H1 (cell line): ENCODE data around the gene FGGY.

Source experiments
- CEBPB ChIP-seq: IDR thresholded peaks from 2 replicates; pipeline ENCODE4 v1.6.1; 2012; ENCODE audit warnings: low read depth, low read length
- EZH2 ChIP-seq: fragments of 200-600 bp; sonication (generic); IDR thresholded peaks from 2 replicates; pipeline ENCODE4 v1.7.1; 2012; ENCODE audit warnings: low read depth, mild to moderate bottlenecking, moderate library complexity, low read length, inconsistent platforms; ENCODE audit not compliant: severe bottlenecking
- HDAC6 ChIP-seq: IDR thresholded peaks from one replicate; pipeline ENCODE4 v1.7.1; 2012; ENCODE audit warnings: low read depth, mild to moderate bottlenecking, inconsistent platforms, low read length, moderate library complexity
- JUND ChIP-seq: IDR thresholded peaks from 2 replicates; pipeline ENCODE4 v1.6.1; 2011; ENCODE audit warnings: mild to moderate bottlenecking, improper control_type of control experiment, low read length
- POLR2A ChIP-seq, 2 experiments: IDR thresholded peaks; 1 replicate in 1 of 2; 2 replicates in 1 of 2; pipeline ENCODE4 v1.6.1; 2011; ENCODE audit warnings: low read depth in 2 of 2, low read length in 2 of 2, mild to moderate bottlenecking in 2 of 2; ENCODE audit errors: control extremely low read depth in 1 of 2
- POLR2AphosphoS5 ChIP-seq: IDR thresholded peaks from 2 replicates; pipeline ENCODE4 v1.6.1; 2011; ENCODE audit warnings: low read depth, low read length
- RXRA ChIP-seq: IDR thresholded peaks from 2 replicates; pipeline ENCODE4 v1.6.1; 2011; ENCODE audit warnings: low read depth, mild to moderate bottlenecking, low read length, moderate library complexity; ENCODE audit not compliant: insufficient read depth
- TEAD4 ChIP-seq: IDR thresholded peaks from 2 replicates; pipeline ENCODE4 v1.6.1; 2012; ENCODE audit warnings: low read depth, low read length, inconsistent platforms, mixed read lengths
- TF ChIP-seq, protein P1 (sequence below), 3 experiments: IDR thresholded peaks; 1 replicate in 2 of 3; 2 replicates in 1 of 3; pipeline versions ENCODE4 v1.5.1 to v1.6.1; 2011; ENCODE audit warnings: low read length in 3 of 3, mild to moderate bottlenecking in 3 of 3, inconsistent platforms in 2 of 3, low read depth in 1 of 3, moderate library complexity in 1 of 3; ENCODE audit not compliant: insufficient read depth in 1 of 3; ENCODE audit errors: control extremely low read depth in 1 of 3
- TF ChIP-seq, protein P2 (sequence below): IDR thresholded peaks from 2 replicates; pipeline ENCODE4 v1.6.1; 2011; ENCODE audit warnings: low read length, improper control_type of control experiment
- TF ChIP-seq, protein P3 (sequence below): IDR thresholded peaks from 2 replicates; pipeline ENCODE4 v1.6.1; 2012; ENCODE audit warnings: inconsistent platforms

DNA sequence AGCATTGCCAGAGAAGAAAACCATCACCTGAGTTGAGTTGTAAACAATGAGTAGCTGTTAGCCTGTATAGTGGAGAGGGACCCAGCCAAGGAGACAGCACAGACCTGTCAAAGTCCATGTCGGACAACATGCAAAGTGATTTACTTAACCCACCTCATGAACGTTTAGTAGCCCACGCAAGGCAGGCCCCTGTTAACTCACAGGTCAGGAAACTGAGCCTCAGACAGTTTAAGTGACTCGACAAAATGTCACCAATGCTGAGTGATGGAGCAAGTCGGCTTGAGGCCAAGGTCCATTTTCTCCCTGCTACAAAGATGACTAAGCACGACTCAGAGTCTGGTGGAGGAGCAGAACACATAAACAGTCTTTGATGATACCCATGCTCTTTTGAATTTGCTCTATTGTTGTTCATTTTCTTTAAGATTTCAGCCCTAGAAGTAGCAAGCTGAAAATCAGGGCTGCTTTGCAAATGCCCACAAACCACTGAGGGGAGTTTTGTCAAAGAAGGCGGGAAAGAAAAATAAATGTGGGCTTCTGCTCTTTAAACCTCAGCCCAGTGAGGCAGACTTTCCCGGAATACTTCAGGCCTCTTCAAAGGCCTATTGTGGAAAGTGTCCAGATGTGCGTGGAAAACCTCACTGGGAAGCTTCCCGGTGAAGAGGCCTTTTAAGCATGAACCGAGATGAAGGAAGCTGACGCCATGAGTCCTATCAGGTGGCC is 434.0 kb downstream of the FGGY start:
- TF ChIP-seq CEBPB (no peak), EZH2 (no peak), POLR2A (IDR thresholded peaks at IDR 0.05; ENCODE audit: control extremely low read depth in 1 of 2, low read depth in 2 of 2, low read length in 2 of 2) (no peak), JUND (no peak), RXRA (no peak), POLR2AphosphoS5 (no peak), HDAC6 (no peak), TEAD4 (no peak)
- TF ChIP-seq, protein P1, sequence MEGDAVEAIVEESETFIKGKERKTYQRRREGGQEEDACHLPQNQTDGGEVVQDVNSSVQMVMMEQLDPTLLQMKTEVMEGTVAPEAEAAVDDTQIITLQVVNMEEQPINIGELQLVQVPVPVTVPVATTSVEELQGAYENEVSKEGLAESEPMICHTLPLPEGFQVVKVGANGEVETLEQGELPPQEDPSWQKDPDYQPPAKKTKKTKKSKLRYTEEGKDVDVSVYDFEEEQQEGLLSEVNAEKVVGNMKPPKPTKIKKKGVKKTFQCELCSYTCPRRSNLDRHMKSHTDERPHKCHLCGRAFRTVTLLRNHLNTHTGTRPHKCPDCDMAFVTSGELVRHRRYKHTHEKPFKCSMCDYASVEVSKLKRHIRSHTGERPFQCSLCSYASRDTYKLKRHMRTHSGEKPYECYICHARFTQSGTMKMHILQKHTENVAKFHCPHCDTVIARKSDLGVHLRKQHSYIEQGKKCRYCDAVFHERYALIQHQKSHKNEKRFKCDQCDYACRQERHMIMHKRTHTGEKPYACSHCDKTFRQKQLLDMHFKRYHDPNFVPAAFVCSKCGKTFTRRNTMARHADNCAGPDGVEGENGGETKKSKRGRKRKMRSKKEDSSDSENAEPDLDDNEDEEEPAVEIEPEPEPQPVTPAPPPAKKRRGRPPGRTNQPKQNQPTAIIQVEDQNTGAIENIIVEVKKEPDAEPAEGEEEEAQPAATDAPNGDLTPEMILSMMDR (IDR thresholded peaks at IDR 0.05; ENCODE audit: control extremely low read depth in 1 of 3, insufficient read depth in 1 of 3, low read depth in 1 of 3, low read length in 3 of 3), result no peak
- TF ChIP-seq, protein P2, sequence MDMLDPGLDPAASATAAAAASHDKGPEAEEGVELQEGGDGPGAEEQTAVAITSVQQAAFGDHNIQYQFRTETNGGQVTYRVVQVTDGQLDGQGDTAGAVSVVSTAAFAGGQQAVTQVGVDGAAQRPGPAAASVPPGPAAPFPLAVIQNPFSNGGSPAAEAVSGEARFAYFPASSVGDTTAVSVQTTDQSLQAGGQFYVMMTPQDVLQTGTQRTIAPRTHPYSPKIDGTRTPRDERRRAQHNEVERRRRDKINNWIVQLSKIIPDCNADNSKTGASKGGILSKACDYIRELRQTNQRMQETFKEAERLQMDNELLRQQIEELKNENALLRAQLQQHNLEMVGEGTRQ, result no peak
- TF ChIP-seq, protein P3, sequence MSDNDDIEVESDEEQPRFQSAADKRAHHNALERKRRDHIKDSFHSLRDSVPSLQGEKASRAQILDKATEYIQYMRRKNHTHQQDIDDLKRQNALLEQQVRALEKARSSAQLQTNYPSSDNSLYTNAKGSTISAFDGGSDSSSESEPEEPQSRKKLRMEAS, result no peak
